Stomach smooth muscle (tissue), 2 donors: ENCODE data around the gene GPR89A.
"Not testable (repeated sequence)": the region's sequence is repeated elsewhere in the genome, so short reads cannot be mapped to it uniquely, and the experiment has no call there.

Source experiments
- H3K27ac ChIP-seq: one replicate; pipeline ENCODE4 v1.7.0; 2013; ENCODE audit warnings: mild to moderate bottlenecking, low read length, inconsistent platforms
- H3K27me3 ChIP-seq, 2 donors: one replicate each; pipeline ENCODE4 v1.7.0; 2013; ENCODE audit warnings: low read length in 2 of 2; ENCODE audit not compliant: insufficient read depth in 2 of 2, control insufficient read depth in 1 of 2
- H3K36me3 ChIP-seq, 2 donors: one replicate each; pipeline ENCODE4 v1.7.0; 2013; ENCODE audit warnings: low read length in 2 of 2; ENCODE audit not compliant: control insufficient read depth in 2 of 2, insufficient read depth in 2 of 2
- H3K4me1 ChIP-seq: one replicate; pipeline ENCODE4 v1.7.0; 2013; ENCODE audit warnings: low read length; ENCODE audit not compliant: control insufficient read depth, insufficient read depth
- H3K4me3 ChIP-seq, 2 donors: one replicate each; pipeline ENCODE4 v1.7.0; 2013; ENCODE audit warnings: low read length in 2 of 2
- H3K9ac ChIP-seq, 2 donors: one replicate each; pipeline ENCODE4 v1.7.0; 2013; ENCODE audit warnings: low read length in 2 of 2, mild to moderate bottlenecking in 1 of 2
- H3K9me3 ChIP-seq, 2 donors: one replicate each; pipeline ENCODE4 v1.7.0; 2013; ENCODE audit warnings: low read length in 2 of 2; ENCODE audit not compliant: control insufficient read depth in 2 of 2
- donor health status: healthy.
- donor health status: Pancreatic carcinoma.

The GPR89A gene

DNA sequence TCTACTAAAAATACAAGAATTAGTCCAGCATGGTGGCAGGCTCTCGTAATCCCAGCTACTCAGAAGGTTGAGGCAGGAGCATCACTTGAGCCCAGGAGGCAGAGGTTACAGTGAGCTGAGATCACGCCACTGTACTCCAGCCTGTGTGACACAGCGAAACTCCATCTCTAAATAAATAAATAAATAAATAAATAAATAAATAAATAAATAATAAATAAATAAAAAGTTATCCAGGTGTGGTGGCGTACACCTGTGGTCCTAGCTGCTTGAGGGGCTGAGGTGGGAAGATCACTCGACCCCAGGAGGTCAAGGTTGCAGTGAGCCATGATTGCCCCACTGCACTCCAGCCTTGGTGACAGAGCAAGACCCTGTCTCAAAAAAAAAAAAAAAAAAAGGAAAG, 110.7 kb downstream of the GPR89A start:
- not testable (repeated sequence) for H3K27me3 ChIP-seq, H3K9me3 ChIP-seq, H3K9ac ChIP-seq, H3K36me3 ChIP-seq, H3K27ac ChIP-seq, H3K4me3 ChIP-seq
- peaks cover 13% of the 10 kb centered on the region for H3K4me1 ChIP-seq

DNA sequence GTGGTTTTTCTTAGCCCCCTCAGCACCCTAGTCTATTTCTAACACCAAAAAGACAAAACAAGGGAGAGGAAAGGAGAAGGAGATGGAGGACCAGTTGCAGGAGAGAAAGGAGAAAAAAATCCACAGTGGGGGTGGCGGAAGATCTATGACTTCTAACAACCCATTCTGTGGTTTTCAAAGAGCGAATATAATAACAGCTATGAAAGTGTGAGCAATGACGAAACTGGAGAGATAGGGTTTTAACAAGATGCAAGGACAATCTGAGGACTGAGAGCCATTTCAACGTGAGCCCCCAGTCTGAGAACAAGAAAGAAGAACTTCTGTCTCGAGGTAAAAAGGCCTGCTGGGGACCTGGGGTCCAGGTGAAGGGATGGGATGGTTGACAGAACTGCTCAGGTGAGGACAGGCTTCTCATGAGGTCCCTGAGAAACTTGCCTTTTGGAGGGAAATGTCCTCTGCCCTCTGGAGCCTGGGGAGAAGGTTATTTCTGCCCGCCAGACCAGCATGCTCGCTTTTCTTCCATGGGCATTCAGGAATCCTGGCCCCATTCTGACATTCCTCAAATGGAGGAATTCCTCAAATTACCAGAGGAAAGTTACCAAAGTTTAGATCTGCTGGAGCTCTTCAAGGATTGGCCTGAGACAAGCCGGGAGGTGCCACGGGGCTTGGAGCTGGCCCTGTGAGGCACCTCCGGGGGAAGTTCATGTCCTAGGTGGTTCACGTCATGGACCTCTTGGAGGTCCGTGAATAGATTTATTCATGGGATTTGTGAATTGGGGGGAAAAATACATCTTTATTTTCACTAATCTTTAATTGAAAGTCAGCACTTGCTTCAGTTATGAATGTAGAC, 111.7 kb downstream of the GPR89A start, which contains the start of gene CD160:
TSS of gene CD160 (plus strand) at position 270 of the 850 bp plus-strand sequence. CDS start 8,829 bp downstream, outside the sequence.
- no peak within 1 kb of the TSS for H3K9ac ChIP-seq
- H3K36me3 ChIP-seq: no peaks in the 10 kb centered on the region
- H3K27me3 ChIP-seq: no peaks in the 10 kb centered on the region
- H3K4me3 ChIP-seq: no peak within 1 kb of the TSS
- H3K27ac ChIP-seq: no peak within 1 kb of the TSS
- H3K9me3 ChIP-seq: no peaks in the 10 kb centered on the region
- peaks cover 13% of the 10 kb centered on the region for H3K4me1 ChIP-seq
